ENCODE data around the gene UBE3D. TPM values are rescaled to one million over a fixed set of nuclear protein-coding genes. Genes with fewer than 3 reads are reported as not detected.
"Not testable (repeated sequence)": the region's sequence is repeated elsewhere in the genome, so short reads cannot be mapped to it uniquely, and the experiment has no call there.

The UBE3D gene
- total RNA-seq, 1 experiment from 2014 or later: 38.0 TPM

GRCh38 chr6:82861121-82861520, 204.5 kb downstream of the UBE3D start:
- ChIA-PET POLR2A (ENCODE audit: low non-redundant PET) (no interaction called here), CTCF (no interaction called here)
- H3K36me3 ChIP-seq (ENCODE audit: insufficient read depth, low read length, poor library complexity, severe bottlenecking): no peaks in the 10 kb centered on the region
- intact Hi-C loops (cut with micrococcal nuclease; ENCODE audit: unreplicated experiment): no loop called here
- no peaks in the 10 kb centered on the region for H3K9me3 ChIP-seq (ENCODE audit: low read depth, low read length, poor library complexity, severe bottlenecking)
- H3K4me1 ChIP-seq (ENCODE audit: insufficient read depth, low read length, poor library complexity, severe bottlenecking): no peaks in the 10 kb centered on the region
- no peak overlapping the region for H3K4me3 ChIP-seq (ENCODE audit: low read depth, low read length, poor library complexity, severe bottlenecking)
- DNase-seq (ENCODE audit: low spot score): no peak
- no peak overlapping the region for H3K27ac ChIP-seq (ENCODE audit: low read depth, low read length, poor library complexity, severe bottlenecking)
- no peaks in the 10 kb centered on the region for H3K27me3 ChIP-seq (replicated peaks; ENCODE audit: insufficient read depth, low read depth, low read length, poor library complexity)
- TF ChIP-seq CTCF (conservative IDR thresholded peaks at IDR 0.05; ENCODE audit: low read depth, low read length) (no peak), EZH2 (IDR thresholded peaks at IDR 0.05; ENCODE audit: borderline replicate concordance, low read depth, low read length, poor library complexity, severe bottlenecking) (no peak)
- no TSS peak for BruUV-seq (replicated peaks)

- H3K27ac ChIP-seq (ENCODE audit: low read depth, low read length, poor library complexity, severe bottlenecking); H3K36me3 ChIP-seq (ENCODE audit: insufficient read depth, low read length, poor library complexity, severe bottlenecking); BruUV-seq (replicated peaks); CTCF ChIA-PET; POLR2A ChIA-PET (ENCODE audit: low non-redundant PET); H3K4me1 ChIP-seq (ENCODE audit: insufficient read depth, low read length, poor library complexity, severe bottlenecking); H3K27me3 ChIP-seq (replicated peaks; ENCODE audit: insufficient read depth, low read depth, low read length, poor library complexity); H3K9me3 ChIP-seq (ENCODE audit: low read depth, low read length, poor library complexity, severe bottlenecking); intact Hi-C loops (cut with micrococcal nuclease; ENCODE audit: unreplicated experiment); H3K4me3 ChIP-seq (ENCODE audit: low read depth, low read length, poor library complexity, severe bottlenecking); DNase-seq (ENCODE audit: low spot score): not testable (repeated sequence)
Measured at GRCh38 chr6:82856077-82856476, 209.6 kb downstream of the UBE3D start.

- BruUV-seq (replicated peaks); intact Hi-C loops (cut with micrococcal nuclease; ENCODE audit: unreplicated experiment); H3K4me1 ChIP-seq (ENCODE audit: insufficient read depth, low read length, poor library complexity, severe bottlenecking); H3K36me3 ChIP-seq (ENCODE audit: insufficient read depth, low read length, poor library complexity, severe bottlenecking); DNase-seq (ENCODE audit: low spot score); H3K27ac ChIP-seq (ENCODE audit: low read depth, low read length, poor library complexity, severe bottlenecking); H3K27me3 ChIP-seq (replicated peaks; ENCODE audit: insufficient read depth, low read depth, low read length, poor library complexity); H3K4me3 ChIP-seq (ENCODE audit: low read depth, low read length, poor library complexity, severe bottlenecking); CTCF ChIA-PET; H3K9me3 ChIP-seq (ENCODE audit: low read depth, low read length, poor library complexity, severe bottlenecking); POLR2A ChIA-PET (ENCODE audit: low non-redundant PET): not testable (repeated sequence)
Measured at GRCh38 chr6:82852904-82853303, 212.7 kb downstream of the UBE3D start.

GRCh38 chr6:82843291-82843885, 222.3 kb downstream of the UBE3D start:
- no peaks in the 10 kb centered on the region for H3K4me1 ChIP-seq (ENCODE audit: insufficient read depth, low read length, poor library complexity, severe bottlenecking)
- DNase-seq (ENCODE audit: low spot score): no peak
- TF ChIP-seq EZH2 (IDR thresholded peaks at IDR 0.05; ENCODE audit: borderline replicate concordance, low read depth, low read length, poor library complexity, severe bottlenecking) (no peak), CTCF (conservative IDR thresholded peaks at IDR 0.05; ENCODE audit: low read depth, low read length) (no peak)
- POLR2A ChIA-PET (ENCODE audit: low non-redundant PET): no interaction called here
- no peak overlapping the region for H3K4me3 ChIP-seq (ENCODE audit: low read depth, low read length, poor library complexity, severe bottlenecking)
- no peaks in the 10 kb centered on the region for H3K36me3 ChIP-seq (ENCODE audit: insufficient read depth, low read length, poor library complexity, severe bottlenecking)
- BruUV-seq (replicated peaks): no TSS peak
- no peaks in the 10 kb centered on the region for H3K9me3 ChIP-seq (ENCODE audit: low read depth, low read length, poor library complexity, severe bottlenecking)
- intact Hi-C loops (cut with micrococcal nuclease; ENCODE audit: unreplicated experiment): no loop called here
- no peak overlapping the region for H3K27ac ChIP-seq (ENCODE audit: low read depth, low read length, poor library complexity, severe bottlenecking)
- CTCF ChIA-PET: no interaction called here
- H3K27me3 ChIP-seq (replicated peaks; ENCODE audit: insufficient read depth, low read depth, low read length, poor library complexity): no peaks in the 10 kb centered on the region
